Endothelial cell of coronary artery (primary cell): ENCODE results near the gene FSD1L. TPM values are rescaled to one million over a fixed set of nuclear protein-coding genes. Genes with fewer than 3 reads are reported as not detected.

Experiments used
- total RNA-seq: library from RNA; depleted of rRNA; stranded (reverse); fragments of >200 nt; gene quantifications from 2 replicates; pipeline ENCODE4 v1.2.3, GENCODE V29; 2014

Gene FSD1L
- 3.6 and 5.8 TPM in 2 replicates for total RNA-seq

GRCh38 chr9:105447814-105448812, at the start of gene FSD1L:
FSD1L (plus strand) TSS chr9:105448034; CDS start chr9:105448221, 187 bp downstream.

GRCh38 chr9:105557804-105558610, 110.2 kb downstream of the FSD1L start, which contains the start of gene FKTN:
FKTN (plus strand) TSS chr9:105558131; CDS start chr9:105575033, 16,902 bp downstream.

Other genes starting within 250 kb of the FSD1L start
- 34.1 and 50.3 TPM in 2 replicates for gene SLC44A1, start 203.4 kb upstream of the FSD1L start, total RNA-seq
- 11.2 and 15.3 TPM in 2 replicates for gene FKTN, start 110.1 kb downstream of the FSD1L start, total RNA-seq
- 0.18 TPM in 1 of 2 replicates, not detected in the other for gene TAL2, start 214.4 kb downstream of the FSD1L start, total RNA-seq
- gene TMEM38B, start 246.5 kb downstream of the FSD1L start, total RNA-seq, result 5.6 and 9.2 TPM in 2 replicates